ENCODE measurements around the gene PERCC1.
"Not testable (repeated sequence)": the region's sequence is repeated elsewhere in the genome, so short reads cannot be mapped to it uniquely, and the experiment has no call there.

The PERCC1 gene

DNA sequence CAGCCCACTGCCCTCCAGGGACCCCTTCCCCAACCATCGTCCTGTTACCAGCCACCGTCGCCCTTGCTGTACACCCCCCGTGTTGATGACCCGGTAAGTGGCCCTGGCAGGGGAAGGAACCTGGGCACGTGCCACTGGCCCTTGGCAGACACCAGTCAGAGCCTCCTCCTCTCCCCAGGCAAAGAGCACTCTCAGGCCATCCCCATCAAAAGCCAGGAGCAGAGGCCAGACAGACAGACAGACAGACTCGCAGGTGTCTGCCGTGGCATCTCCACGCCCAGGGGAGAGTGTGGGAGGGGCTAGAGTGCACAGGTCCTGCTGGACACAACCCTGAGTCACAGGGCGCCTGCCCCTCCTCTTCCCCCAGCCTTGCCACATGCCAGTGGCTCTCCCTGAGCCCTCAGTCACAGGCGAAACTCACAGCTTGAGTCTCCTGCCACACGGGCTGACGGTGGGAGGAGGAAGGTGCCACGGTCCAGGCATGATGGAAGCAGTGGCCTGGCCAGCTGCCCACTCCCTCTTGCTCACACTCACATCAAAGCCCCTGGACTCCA lies 36.2 kb downstream of the PERCC1 start:
- no peak for DNase-seq (ENCODE audit: low read depth)
- H3K4me3 ChIP-seq (replicated peaks; ENCODE audit: low read depth, low read length): no peak overlapping the region
- TF ChIP-seq, protein P1, sequence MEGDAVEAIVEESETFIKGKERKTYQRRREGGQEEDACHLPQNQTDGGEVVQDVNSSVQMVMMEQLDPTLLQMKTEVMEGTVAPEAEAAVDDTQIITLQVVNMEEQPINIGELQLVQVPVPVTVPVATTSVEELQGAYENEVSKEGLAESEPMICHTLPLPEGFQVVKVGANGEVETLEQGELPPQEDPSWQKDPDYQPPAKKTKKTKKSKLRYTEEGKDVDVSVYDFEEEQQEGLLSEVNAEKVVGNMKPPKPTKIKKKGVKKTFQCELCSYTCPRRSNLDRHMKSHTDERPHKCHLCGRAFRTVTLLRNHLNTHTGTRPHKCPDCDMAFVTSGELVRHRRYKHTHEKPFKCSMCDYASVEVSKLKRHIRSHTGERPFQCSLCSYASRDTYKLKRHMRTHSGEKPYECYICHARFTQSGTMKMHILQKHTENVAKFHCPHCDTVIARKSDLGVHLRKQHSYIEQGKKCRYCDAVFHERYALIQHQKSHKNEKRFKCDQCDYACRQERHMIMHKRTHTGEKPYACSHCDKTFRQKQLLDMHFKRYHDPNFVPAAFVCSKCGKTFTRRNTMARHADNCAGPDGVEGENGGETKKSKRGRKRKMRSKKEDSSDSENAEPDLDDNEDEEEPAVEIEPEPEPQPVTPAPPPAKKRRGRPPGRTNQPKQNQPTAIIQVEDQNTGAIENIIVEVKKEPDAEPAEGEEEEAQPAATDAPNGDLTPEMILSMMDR (IDR thresholded peaks at IDR 0.05; ENCODE audit: low read length, missing control alignments): no peak

DNA sequence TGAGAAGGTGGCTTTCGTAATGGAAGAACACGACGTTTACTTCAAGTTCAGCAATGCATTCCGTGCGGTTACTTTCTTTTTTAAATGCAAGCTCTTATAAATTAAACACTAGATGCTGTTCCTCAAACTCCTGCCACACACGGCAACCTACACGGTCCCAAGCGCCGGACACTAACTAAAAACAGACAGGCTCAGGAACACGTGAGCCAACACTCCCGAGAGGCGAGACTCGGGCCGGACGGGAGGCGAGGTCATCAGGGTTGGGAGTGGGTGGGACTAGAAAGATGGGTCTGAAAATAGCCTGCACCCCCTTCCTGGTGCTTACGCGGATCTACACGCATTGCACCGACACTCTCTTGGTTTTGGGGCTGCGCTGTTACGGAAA lies 37.5 kb downstream of the PERCC1 start:
- TF ChIP-seq, protein P1 (IDR thresholded peaks at IDR 0.05; ENCODE audit: low read length, missing control alignments): no peak
- no peak for DNase-seq (ENCODE audit: low read depth)
- H3K4me3 ChIP-seq (replicated peaks; ENCODE audit: low read depth, low read length): no peak overlapping the region

DNA sequence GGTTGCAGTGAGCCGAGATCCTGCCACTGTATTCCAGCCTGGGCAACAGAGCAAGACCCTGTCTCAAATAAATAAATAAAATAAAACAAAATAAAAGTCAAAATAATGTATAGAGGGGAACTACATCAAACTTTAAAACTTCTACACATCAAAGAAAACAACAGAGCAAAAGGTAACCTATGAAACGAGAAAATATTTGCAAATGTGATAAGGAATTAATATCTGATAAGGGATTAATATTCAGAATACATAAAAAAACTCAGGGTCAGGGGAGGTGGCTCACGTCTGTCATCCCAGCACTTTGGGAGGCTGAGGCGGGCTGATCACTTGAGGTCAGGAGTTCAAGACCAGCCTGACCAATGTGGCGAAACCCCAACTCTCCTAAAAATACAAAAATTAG lies 38.3 kb downstream of the PERCC1 start:
- not testable (repeated sequence) for H3K4me3 ChIP-seq (replicated peaks; ENCODE audit: low read depth, low read length); DNase-seq (ENCODE audit: low read depth)

DNA sequence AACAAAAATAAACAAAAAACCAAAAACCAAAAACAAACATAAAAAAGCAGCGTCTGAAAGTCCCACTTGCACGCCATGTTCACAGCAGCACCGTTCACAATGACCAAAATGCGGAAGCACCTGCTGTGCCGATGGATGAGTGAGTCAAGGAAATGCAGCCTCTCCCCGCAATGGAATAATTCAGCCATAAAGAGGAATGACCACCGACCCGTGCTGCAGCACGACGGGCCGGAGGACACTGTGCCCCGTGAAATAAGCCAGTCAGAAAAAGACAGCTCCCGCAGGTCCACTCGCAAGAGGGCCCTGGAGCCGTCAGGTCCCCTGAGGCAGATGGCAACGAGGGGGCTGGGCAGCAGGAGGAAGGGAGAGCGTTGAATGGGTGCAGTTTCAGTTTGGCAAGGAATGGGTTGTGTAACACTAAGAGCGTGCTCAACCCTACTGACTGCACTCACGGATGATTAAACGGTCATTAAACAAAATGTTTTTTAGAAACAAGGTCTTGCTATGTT lies 38.9 kb downstream of the PERCC1 start:
- TF ChIP-seq, protein P1 (IDR thresholded peaks at IDR 0.05; ENCODE audit: low read length, missing control alignments): no peak
- no peak for DNase-seq (ENCODE audit: low read depth)
- no peak overlapping the region for H3K4me3 ChIP-seq (replicated peaks; ENCODE audit: low read depth, low read length)

DNA sequence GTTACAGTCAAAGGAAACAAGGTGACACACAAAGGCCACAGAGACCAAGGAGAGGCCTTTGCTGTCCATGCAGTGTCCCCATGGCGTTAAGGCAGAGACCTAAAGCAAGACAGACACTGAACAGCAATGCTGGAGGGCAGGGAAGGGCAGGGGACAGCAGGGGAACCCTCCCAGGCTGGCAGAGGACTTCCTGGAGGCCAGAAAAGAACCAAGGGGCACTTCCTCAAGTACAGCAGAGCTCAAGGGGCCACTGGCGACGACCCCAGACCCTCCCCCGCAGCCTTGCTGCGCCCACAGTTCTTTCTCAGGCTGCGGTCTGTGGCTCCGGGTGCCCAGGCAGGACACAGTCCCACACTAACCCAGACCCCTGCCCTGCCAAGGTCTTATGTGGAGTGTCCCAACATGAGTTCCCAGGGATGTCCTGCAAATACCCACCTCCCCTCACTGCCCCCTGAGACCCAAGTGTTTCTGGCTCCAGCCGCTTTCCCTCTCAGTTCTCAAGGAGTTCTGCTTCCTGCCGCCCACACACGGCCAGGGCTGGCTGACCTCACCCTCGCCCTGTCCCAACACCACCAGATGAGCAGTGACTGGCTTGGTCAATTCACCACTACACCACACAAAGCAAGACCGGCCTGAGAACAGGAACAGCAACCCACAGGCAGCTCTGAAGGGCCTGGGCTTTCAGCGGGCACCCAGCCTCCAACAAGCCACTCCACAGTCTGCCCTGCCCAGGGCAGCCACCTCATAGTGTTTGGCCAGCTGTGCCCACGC lies 39.8 kb downstream of the PERCC1 start:
- TF ChIP-seq, protein P1 (IDR thresholded peaks at IDR 0.05; ENCODE audit: low read length, missing control alignments): no peak
- DNase-seq (ENCODE audit: low read depth): peak; percentile 39
- no peak overlapping the region for H3K4me3 ChIP-seq (replicated peaks; ENCODE audit: low read depth, low read length)

DNA sequence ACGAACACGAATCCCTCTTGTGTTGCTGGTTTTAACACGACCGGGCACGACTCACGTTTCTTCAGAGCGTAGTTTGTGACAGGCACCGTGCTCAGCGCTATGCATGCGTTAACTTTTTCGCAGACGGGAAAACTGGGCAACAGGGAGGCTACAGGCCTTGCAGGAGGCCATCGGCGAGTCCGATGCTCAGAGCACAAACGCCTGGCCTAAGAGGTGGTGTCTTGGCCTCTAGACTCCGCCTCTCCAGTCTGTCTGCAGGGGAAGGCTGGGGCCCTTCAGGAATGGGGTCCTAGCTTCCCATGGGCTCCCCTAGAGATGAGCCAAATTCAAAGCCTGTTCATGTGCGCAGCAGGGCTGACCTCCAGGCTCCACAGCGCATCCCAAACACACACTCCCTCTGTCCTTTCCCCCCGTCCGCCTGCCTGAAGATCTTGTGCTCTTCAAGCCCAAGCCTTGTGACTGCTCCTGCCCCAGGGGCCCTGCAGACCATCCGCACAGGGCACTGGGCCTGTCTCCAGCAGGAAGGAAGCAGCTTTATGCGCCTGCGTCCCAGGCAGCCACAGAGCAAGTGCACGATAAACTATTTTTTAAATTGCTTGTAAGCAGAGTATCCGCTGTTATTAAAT lies 40.8 kb downstream of the PERCC1 start:
- TF ChIP-seq, protein P1 (IDR thresholded peaks at IDR 0.05; ENCODE audit: low read length, missing control alignments): no peak
- H3K4me3 ChIP-seq (replicated peaks; ENCODE audit: low read depth, low read length): no peak overlapping the region
- DNase-seq (ENCODE audit: low read depth): no peak

DNA sequence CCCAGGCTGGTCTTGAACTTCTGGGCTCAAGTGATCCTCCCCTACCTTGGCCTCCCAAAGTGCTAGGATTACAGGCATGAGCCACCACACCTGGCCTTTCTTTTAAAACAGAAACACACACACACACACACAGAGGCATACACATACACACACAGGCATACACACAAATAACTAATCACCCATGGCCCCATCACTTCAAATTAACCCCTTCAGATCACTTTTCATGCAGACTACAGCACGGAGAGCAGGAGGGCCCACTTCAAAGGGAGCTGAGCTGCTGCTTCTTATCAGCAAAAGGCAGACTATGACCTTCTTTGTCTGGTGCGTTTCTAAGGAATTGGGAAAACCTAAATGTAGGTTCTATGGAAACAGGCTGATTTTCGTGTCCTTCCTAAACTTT lies 42.1 kb downstream of the PERCC1 start:
- no peak overlapping the region for H3K4me3 ChIP-seq (replicated peaks; ENCODE audit: low read depth, low read length)
- no peak for DNase-seq (ENCODE audit: low read depth)
- TF ChIP-seq, protein P1 (IDR thresholded peaks at IDR 0.05; ENCODE audit: low read length, missing control alignments): no peak
